Fibroblast of pulmonary artery (primary cell): ENCODE results near the gene KIF21B.

Source experiments
- DNase-seq: peaks from one replicate; pipeline ENCODE4 v3.0.0-alpha.2; 2010; ENCODE audit warnings: low read depth
- H3K4me3 ChIP-seq: replicated peaks from 2 replicates; pipeline ENCODE4 v1.5.1; 2011; ENCODE audit warnings: low read depth, mild to moderate bottlenecking, control low read depth, low read length, moderate library complexity
- TF ChIP-seq, protein P1 (sequence below): IDR thresholded peaks from 2 replicates; pipeline ENCODE4 v1.5.1; 2011; ENCODE audit warnings: mild to moderate bottlenecking, control low read depth, low read length, inconsistent platforms; ENCODE audit errors: missing control alignments

KIF21B gene

DNA sequence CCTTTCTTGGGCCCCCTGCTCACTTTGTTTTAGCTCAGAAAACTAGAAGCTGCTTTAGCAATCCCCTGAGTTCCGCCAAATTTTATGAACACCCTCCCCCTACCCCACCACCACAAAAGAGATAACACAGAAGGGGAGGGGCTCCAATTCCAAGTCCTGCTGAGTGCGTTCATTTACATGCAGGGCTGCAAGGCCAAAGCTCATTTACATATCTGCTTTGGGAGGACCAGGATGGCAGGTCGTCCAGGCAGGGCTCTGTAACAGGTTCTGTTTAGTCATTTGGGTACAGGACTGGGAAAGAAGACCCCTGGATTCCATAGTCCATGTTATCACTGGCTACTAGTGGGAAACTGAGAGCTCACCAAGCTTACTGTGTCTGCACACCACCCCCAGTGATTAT lies 35.9 kb upstream of the KIF21B start:
- H3K4me3 ChIP-seq: no peak overlapping the region
- no peak for DNase-seq
- TF ChIP-seq, protein P1, sequence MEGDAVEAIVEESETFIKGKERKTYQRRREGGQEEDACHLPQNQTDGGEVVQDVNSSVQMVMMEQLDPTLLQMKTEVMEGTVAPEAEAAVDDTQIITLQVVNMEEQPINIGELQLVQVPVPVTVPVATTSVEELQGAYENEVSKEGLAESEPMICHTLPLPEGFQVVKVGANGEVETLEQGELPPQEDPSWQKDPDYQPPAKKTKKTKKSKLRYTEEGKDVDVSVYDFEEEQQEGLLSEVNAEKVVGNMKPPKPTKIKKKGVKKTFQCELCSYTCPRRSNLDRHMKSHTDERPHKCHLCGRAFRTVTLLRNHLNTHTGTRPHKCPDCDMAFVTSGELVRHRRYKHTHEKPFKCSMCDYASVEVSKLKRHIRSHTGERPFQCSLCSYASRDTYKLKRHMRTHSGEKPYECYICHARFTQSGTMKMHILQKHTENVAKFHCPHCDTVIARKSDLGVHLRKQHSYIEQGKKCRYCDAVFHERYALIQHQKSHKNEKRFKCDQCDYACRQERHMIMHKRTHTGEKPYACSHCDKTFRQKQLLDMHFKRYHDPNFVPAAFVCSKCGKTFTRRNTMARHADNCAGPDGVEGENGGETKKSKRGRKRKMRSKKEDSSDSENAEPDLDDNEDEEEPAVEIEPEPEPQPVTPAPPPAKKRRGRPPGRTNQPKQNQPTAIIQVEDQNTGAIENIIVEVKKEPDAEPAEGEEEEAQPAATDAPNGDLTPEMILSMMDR: no peak

DNA sequence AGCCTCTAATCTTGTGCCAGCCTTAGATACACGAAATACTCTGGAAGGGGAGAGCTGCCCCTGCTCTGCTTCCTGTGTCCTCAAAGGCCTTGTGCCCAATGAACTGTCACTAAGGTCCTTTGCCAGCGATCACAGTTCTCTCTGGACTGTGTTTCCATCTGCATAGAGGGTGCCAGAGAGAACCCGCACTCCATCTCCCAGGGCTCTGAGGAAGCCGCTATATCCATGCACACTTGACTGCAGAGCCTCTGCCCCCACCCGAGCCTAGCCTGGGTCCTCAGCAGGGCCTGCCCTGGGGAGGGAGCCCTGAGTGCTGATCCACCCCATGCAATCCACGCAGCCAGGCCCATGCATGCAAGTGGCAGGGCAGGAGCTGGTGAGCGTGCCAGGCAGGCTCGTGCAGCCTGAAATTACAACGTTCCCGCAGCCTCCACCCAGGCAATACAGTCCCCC lies 30.6 kb upstream of the KIF21B start:
- no peak overlapping the region for H3K4me3 ChIP-seq
- TF ChIP-seq, protein P1: no peak
- no peak for DNase-seq

DNA sequence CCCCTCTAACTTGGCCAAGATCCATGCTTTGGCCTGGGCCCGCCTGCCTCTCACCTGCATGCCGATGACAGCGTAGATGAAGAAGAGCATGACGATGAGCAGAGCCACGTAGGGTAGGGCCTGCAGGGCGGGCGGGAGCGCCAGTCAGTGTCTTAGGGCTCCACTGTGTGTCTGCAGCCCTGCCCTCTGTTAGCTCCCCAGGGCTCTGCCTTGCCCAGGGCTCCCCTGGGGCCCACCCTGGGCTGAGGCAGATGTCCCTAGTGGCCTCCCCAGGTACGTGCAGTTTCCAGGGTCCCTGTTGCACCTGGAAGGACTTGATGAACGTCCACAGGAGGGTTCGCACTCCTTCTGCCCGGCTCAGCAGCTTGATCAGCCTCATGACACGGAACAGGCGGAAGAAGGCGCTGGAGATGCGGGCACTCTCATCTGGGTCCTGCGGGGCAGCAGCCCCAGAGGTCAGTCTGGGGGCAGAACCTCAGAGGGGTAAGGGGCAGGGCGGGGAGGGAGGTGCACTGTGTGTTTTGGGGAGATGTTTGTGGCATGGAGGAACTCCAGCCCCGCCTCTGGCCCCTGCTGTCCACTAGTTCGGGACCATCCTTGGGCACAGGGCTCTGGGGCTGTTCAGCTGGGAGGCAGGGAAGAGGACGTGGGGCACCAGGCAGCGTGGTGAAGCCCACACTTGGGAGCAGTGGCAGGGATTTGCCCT lies 29.8 kb upstream of the KIF21B start:
- no peak for DNase-seq
- TF ChIP-seq, protein P1: no peak
- H3K4me3 ChIP-seq: no peak overlapping the region

DNA sequence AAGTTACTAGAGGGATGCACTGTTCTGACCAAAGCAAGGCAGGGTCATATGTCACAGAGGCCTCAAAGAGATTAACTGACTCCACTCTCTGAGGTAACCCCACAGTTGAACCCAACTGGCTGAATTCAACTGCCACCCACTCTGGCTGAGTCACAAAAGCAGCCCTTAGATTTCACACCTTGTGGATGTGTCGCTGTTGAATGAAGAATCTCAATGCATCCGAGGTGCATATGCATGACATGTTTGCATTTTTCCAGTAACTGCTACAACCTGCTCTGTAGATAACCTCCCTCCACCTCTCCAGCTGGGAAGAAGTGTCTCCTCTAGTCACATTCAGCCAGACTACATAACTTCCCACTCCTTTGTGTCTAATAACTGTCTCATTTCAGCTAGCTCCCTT lies 27.9 kb upstream of the KIF21B start:
- H3K4me3 ChIP-seq: no peak overlapping the region
- TF ChIP-seq, protein P1: no peak
- DNase-seq: no peak

DNA sequence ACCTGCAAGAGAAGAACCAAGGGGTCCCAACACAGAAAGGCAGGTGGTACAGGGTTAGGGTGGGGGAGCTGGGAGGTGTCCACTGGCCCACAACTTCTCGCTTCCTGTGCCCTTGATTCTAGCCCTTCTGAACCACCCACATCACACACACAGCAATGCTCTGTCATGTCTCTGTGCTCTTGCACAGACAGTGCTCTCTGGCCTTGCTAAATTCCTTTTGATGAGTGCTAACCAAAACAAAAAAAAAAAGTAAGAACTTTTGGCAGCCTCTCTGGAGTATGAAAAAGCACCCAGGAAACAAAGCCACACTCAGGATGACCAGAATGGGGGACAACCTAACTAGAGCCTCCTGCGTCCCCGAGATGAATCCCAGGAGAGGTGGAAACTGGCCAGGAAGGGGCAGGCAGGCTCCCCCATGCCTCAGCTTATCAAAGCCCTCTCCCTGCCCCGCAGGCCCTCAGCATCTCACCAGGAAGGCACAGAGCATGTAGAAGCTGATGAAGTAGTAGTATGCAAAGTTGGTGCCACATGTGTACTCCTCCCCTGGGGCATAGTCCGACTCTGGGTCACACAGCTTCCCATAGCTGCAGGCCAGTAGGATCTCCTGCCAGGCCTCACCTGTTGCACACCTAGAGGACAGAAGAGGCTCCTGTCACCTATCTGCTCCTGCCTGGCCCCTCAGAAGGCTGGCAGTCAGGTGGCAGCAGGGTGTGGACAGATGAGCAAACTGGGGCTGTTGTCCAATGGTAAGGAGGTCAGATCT lies 27.2 kb upstream of the KIF21B start:
- no peak for DNase-seq
- H3K4me3 ChIP-seq: no peak overlapping the region
- TF ChIP-seq, protein P1: no peak

DNA sequence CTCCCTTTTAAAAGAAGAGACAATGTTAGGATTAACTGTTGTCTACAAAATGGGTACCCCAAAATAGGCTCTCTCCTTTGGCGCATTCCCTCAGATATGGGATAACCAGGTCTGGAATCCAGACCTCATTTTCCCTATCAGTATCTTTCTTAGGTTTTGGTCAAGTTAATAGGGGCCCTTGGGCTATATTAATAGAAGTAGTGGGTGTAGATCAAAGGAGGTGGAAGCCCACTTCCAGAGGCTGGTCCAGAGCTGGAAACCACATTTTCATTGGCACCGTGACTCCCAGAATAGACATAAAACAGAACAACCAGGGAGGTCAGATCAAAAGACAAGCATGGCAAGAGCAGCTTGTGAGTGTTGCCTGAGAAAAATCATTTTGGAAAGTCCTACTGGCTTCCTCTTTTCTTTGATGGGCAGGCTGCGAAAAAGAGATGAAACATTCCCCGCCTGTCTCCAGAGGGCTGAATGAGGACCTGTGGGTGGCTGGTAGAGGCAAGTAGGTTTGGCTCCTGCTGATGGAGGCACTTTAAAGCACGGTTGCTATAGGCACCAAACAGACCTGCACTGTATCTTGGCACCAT lies 25.8 kb upstream of the KIF21B start:
- H3K4me3 ChIP-seq: no peak overlapping the region
- DNase-seq: no peak
- TF ChIP-seq, protein P1: no peak
